ENCODE results near the gene FLII. TPM values are rescaled to one million over a fixed set of nuclear protein-coding genes. Genes with fewer than 3 reads are reported as not detected.

The FLII gene
- total RNA-seq (2021; fragmentation: NEBNext Ultra II Directional; extraction: Animal tissue kit (Norgen Biotek cat#: 25700)), result 300 and 324 TPM in 2 replicates
- polyA plus RNA-seq (2011; rRNA removed), result 549 and 674 TPM in 2 replicates
- 437 TPM for polyA plus RNA-seq (2011; cell fraction: cytosol; rRNA removed)
- polyA plus RNA-seq (2011; cell fraction: nucleus; rRNA removed), result 871 TPM
- 271 to 422 TPM (median 386 TPM) in 4 replicates for polyA plus RNA-seq (2012, experiment 1 of 2)
- polyA plus RNA-seq (2012, experiment 2 of 2), result 333 TPM
- 161 TPM for polyA plus RNA-seq (2013, experiment 1 of 2)
- polyA plus RNA-seq (2013, experiment 2 of 2), result 153 TPM
- polyA minus RNA-seq (2011; rRNA and poly(A)+ RNA removed), result 400 and 457 TPM in 2 replicates
- 246 TPM for polyA minus RNA-seq (2011; cell fraction: cytosol; rRNA and poly(A)+ RNA removed)
- polyA minus RNA-seq (2011; cell fraction: nucleus; rRNA and poly(A)+ RNA removed), result 198 TPM
- long read RNA-seq, experiment 1, partial matches to known transcripts, result 56 of 75 reads
- long read RNA-seq, experiment 1, other reads (novel, unspliced or antisense), result 17 of 75 reads
- long read RNA-seq, experiment 2, partial matches to known transcripts, result 13 of 14 reads
- long read RNA-seq, experiment 2, other reads (novel, unspliced or antisense), result 1 of 14 reads

GRCh38 chr17:18258356-18259038 is at the start of gene FLII:
Gene FLII, minus strand, starts transcription at chr17:18258738. Its CDS starts 48 bp downstream, at chr17:18258690.
- FAIRE-seq (no peak), DNase-seq (ENCODE audit: low read depth in 1 of 2, low spot score in 2 of 2) (peak in 1 of 2 experiments; percentile 83)
- peak within 1 kb of the TSS; percentile 85; the same call in 1 of the 2 replicates for H3K18ac ChIP-seq (ENCODE audit: extremely low read depth, low read length)
- H3K79me1 ChIP-seq (ENCODE audit: low read depth, low read length), result peaks cover 18% of the 10 kb centered on the region
- H3K4ac ChIP-seq (replicated peaks; ENCODE audit: insufficient read length, low read depth, low read length), result peak within 1 kb of the TSS; percentile 15
- peak within 1 kb of the TSS; percentile 87 for H4K5ac ChIP-seq (ENCODE audit: insufficient read length, low read depth, low read length)
- peak within 1 kb of the TSS; percentile 62 to 70 (median 66) for H3K9ac ChIP-seq (replicated peaks in 1 of 4; ENCODE audit: extremely low read depth in 1 of 4, low read depth in 3 of 4, low read length in 3 of 4)
- H3K23me2 ChIP-seq (ENCODE audit: low read depth, low read length), result peaks cover 14% of the 10 kb centered on the region
- peak within 1 kb of the TSS; percentile 87 for H2BK5ac ChIP-seq (ENCODE audit: low read depth, low read length)
- H2BK15ac ChIP-seq (ENCODE audit: low read length), result no peak within 1 kb of the TSS; the same call in 1 of the 2 replicates
- peak within 1 kb of the TSS; percentile 59 to 94 (median 92) for H3K4me3 ChIP-seq (ENCODE audit: extremely low read depth in 1 of 4, insufficient read depth in 2 of 4, low read depth in 3 of 4, low read length in 4 of 4)
- no peak within 1 kb of the TSS for H3K14ac ChIP-seq (ENCODE audit: insufficient read length)
- peak within 1 kb of the TSS; percentile 56 for H2AFZ ChIP-seq (ENCODE audit: low read length)
- H3K27me3 ChIP-seq (replicated peaks in 1 of 4; ENCODE audit: control insufficient read depth in 3 of 4, extremely low read depth in 1 of 4, insufficient read depth in 3 of 4, low read length in 3 of 4), result no peaks in the 10 kb centered on the region
- WGBS, 2 experiments (ENCODE audit: extremely low coverage in 1 of 2, insufficient coverage in 1 of 2, insufficient read length in 1 of 2, insufficient replicate concordance in 2 of 2, low coverage in 1 of 2, low lambda C conversion rate in 2 of 2, missing lambda C conversion rate in 1 of 2), result 2% methylated on average over 48 of the region's 71 CpGs; no CpG with 5 or more reads in 1 of the 2 experiments
- H3K23ac ChIP-seq (ENCODE audit: insufficient read length), result no peak within 1 kb of the TSS
- peak within 1 kb of the TSS; percentile 79; the same call in 1 of the 2 replicates for H3K27ac ChIP-seq (ENCODE audit: low read depth, low read length)
- H4K8ac ChIP-seq (ENCODE audit: extremely low read depth, insufficient read depth, low read length), result peak within 1 kb of the TSS; percentile 90
- H2BK12ac ChIP-seq (ENCODE audit: low read depth, low read length), result peak within 1 kb of the TSS; percentile 92; the same call in 1 of the 2 replicates
- no peak within 1 kb of the TSS for H2AK5ac ChIP-seq (ENCODE audit: low read depth, low read length)
- H3K56ac ChIP-seq (replicated peaks; ENCODE audit: insufficient read length, low read depth, low read length), result peak within 1 kb of the TSS; percentile 62
- no peak within 1 kb of the TSS for H2BK120ac ChIP-seq (replicated peaks; ENCODE audit: low read depth, low read length)
- H2BK20ac ChIP-seq (ENCODE audit: low read length), result no peak within 1 kb of the TSS
- peaks cover 4 to 37% (median 20%) of the 10 kb centered on the region in 4 experiments for H3K4me1 ChIP-seq (replicated peaks in 1 of 4; ENCODE audit: control insufficient read depth in 3 of 4, insufficient read depth in 4 of 4, low read length in 3 of 4)
- CTCF ChIA-PET (ENCODE audit: partially characterized antibody), result interaction anchor here (0.5 to 2.7 kb wide), 5 partner anchors 9 to 34 kb away, joined by 3 to 18 read pairs (median 3); no protein-coding TSS in a partner anchor
- H3K4me2 ChIP-seq (ENCODE audit: insufficient read depth in 1 of 2, low read depth in 2 of 2, low read length in 2 of 2), result peak within 1 kb of the TSS; percentile 84 to 96
- POLR2A ChIA-PET (ENCODE audit: partially characterized antibody), result interaction anchor here (0.9 to 11.5 kb wide), 10 partner anchors 11 to 104 kb away, joined by 3 to 171 read pairs (median 12); partner anchors contain the start of genes LLGL1 and SHMT1
- H4K91ac ChIP-seq (replicated peaks; ENCODE audit: insufficient read length, low read length), result peak within 1 kb of the TSS; percentile 90
- no peaks in the 10 kb centered on the region for H3K9me3 ChIP-seq (ENCODE audit: insufficient read depth in 2 of 2, low read depth in 1 of 2, low read length in 1 of 2)
- peaks cover 12 to 30% (median 19%) of the 10 kb centered on the region in 4 experiments for H3K36me3 ChIP-seq (ENCODE audit: control insufficient read depth in 2 of 4, insufficient read depth in 4 of 4, low read length in 3 of 4)
- peaks cover 0 to 26% of the 10 kb centered on the region in 2 experiments; a peak in 1 of 4 replicates for H3K79me2 ChIP-seq (ENCODE audit: control insufficient read depth in 1 of 2, insufficient read depth in 2 of 2, low read length in 2 of 2)
- H4K20me1 ChIP-seq (replicated peaks in 1 of 2; ENCODE audit: control insufficient read depth in 1 of 2, insufficient read depth in 2 of 2, low read length in 2 of 2), result peaks cover 4 to 10% of the 10 kb centered on the region in 2 experiments
- TF ChIP-seq KDM4A (IDR thresholded peaks at IDR 0.05; ENCODE audit: low read depth, low read length, severe bottlenecking) (peak; percentile 80), SIN3A (conservative IDR thresholded peaks at IDR 0.05 in 1 of 2, IDR thresholded peaks at IDR 0.05 in 1 of 2; ENCODE audit: low read depth in 1 of 2, low read length in 2 of 2) (peak in 1 of 2 experiments; percentile 9; a peak in 1 of 4 replicates), TBP (IDR thresholded peaks at IDR 0.05; ENCODE audit: low read depth, low read length) (peak; percentile 30; the same call in 1 of the 2 replicates), RBBP5 (IDR thresholded peaks at IDR 0.05; ENCODE audit: borderline replicate concordance, low read depth, low read length) (peak; percentile 63), RNF2 (IDR thresholded peaks at IDR 0.05; ENCODE audit: borderline replicate concordance, low read depth, low read length, missing control alignments, poor library complexity, severe bottlenecking) (no peak), MAX (IDR thresholded peaks at IDR 0.05) (peak; percentile 10; the same call in 1 of the 2 replicates), ASH2L (IDR thresholded peaks at IDR 0.05; ENCODE audit: low read length) (peak; percentile 63)
